K562 (cell line): ENCODE results near the gene EIF3I. TPM values are rescaled to one million over a fixed set of nuclear protein-coding genes. Genes with fewer than 3 reads are reported as not detected.
A peak's percentile ranks its signal among the peaks of the same experiment; 100 is the strongest.

Experiments
- CHCHD3 ChIP-seq: fragments of 250-450 bp; sonication (Bioruptor Pico); IDR thresholded peaks from 2 replicates; pipeline ENCODE4 v2.1.2; 2022; ENCODE audit warnings: mild to moderate bottlenecking
- CLOCK ChIP-seq: fragments of 250-450 bp; sonication (Bioruptor Pico); IDR thresholded peaks from 2 replicates; pipeline ENCODE4 v1.4.0; 2020; ENCODE audit warnings: mild to moderate bottlenecking, moderate library complexity, borderline replicate concordance
- EP300 ChIP-seq: IDR thresholded peaks from 2 replicates; pipeline ENCODE4 v1.6.1; 2012; ENCODE audit warnings: low read length, improper control_type of control experiment
- KLF6 ChIP-seq: fragments of 250-450 bp; sonication (Bioruptor Pico); IDR thresholded peaks from 2 replicates; pipeline ENCODE4 v1.4.0; 2020; ENCODE audit warnings: mild to moderate bottlenecking, moderate library complexity, borderline replicate concordance
- MCM3 ChIP-seq: fragments of 450-650 bp; IDR thresholded peaks from 2 replicates; pipeline ENCODE4 v1.6.1; 2016
- SMC3 ChIP-seq: conservative IDR thresholded peaks from 2 replicates; pipeline ENCODE4 v1.6.1; 2011; ENCODE audit warnings: low read depth, low read length, improper control_type of control experiment; ENCODE audit not compliant: insufficient read depth
- ZC3H8 ChIP-seq: fragments of 450-650 bp; IDR thresholded peaks from 2 replicates; pipeline ENCODE4 v1.6.1; 2017
- ZNF212 ChIP-seq: fragments of 450-650 bp; formaldehyde crosslinking; IDR thresholded peaks from 2 replicates; pipeline ENCODE4 v1.4.0; 2020; ENCODE audit warnings: mild to moderate bottlenecking
- ZNF274 ChIP-seq: IDR thresholded peaks from 2 replicates; pipeline ENCODE4 v1.6.1; 2011; ENCODE audit warnings: low read depth, mild to moderate bottlenecking, low read length, moderate library complexity, borderline replicate concordance
- ZNF316 ChIP-seq: fragments of 450-650 bp; IDR thresholded peaks from 2 replicates; pipeline ENCODE4 v1.6.1; 2016
- polyA plus RNA-seq, 8 experiments: library from polyadenylated mRNA; depleted of rRNA in 4 of 8; stranded (reverse) in 5 of 8; unstranded in 3 of 8; fragments of >200 nt; fragmentation: Nextera tagmentation in 2 of 8; fragmentation: Illumina TruSeq in 1 of 8; extraction: Ambion mirVana in 2 of 8; extraction: Trizol in 1 of 8; gene quantifications; 2 replicates each; pipeline versions ENCODE4 v1.2.1 to v1.2.3, GENCODE V29; 2011 to 2014; ENCODE audit warnings: inconsistent platforms in 1 of 8, missing spikeins in 1 of 8
- total RNA-seq, 7 experiments: library from RNA; depleted of rRNA in 6 of 7; stranded (reverse); fragments of >200 nt in 6 of 7; fragmentation: Illumina TruSeq in 2 of 7; extraction: Trizol in 2 of 7; gene quantifications; 2 replicates each; pipeline versions ENCODE4 v1.2.1 to v1.2.3, GENCODE V29; 2011 to 2021; ENCODE audit warnings: low replicate concordance in 1 of 7
- TF ChIP-seq, protein P1 (sequence below): fragments of 200-600 bp; sonication (generic); IDR thresholded peaks from one replicate; pipeline ENCODE4 v1.6.1; 2012; ENCODE audit warnings: mild to moderate bottlenecking, low read depth, low read length, inconsistent platforms
- TF ChIP-seq, protein P2 (sequence below): fragments of 250-450 bp; sonication (Bioruptor Pico); IDR thresholded peaks from 2 replicates; pipeline ENCODE4 v1.5.0; 2020; ENCODE audit warnings: mild to moderate bottlenecking, borderline replicate concordance

EIF3I gene
- total and polyA plus RNA-seq, 9 of the 15 experiments (the other 6 are each of a cell fraction or from before 2014, with no cell fraction given): 414 to 1,526 (median 635) TPM

DNA sequence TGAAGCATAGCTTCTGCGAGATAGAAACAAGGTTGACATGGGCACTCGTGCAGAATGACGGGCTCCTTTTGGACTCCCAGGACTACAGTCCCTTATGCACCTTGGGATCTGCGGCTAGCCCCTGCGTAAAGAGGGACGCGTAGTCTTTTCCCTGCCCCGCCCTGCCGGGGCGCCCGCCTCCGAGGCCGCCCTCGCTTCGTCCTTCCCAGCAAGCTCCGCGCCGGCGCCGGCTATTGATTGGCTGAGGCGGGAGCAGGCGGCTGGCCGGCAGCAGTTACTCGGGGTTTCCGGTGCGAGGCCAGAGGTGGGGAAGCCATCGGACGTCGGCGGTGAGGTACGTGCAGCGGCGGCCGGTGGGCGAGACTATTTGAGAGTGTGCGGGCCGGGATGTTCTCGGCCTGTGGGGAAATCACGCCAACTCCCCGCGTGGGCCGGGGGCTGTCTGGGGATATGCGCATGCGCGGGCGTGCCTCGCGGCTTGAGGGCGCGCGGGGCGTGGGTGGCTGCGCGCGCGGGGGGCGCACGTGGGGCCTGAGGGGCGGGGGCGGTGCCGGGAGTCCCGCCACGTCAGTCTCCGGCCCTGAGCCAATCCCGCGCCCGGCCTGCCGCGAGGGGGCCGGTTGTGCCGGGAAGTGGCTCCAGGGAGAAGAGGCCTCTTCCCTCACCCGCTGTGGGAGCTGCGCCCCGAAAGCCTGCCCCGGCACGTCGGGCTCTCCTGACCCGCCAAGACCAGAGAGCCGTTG is 42.6 kb upstream of the EIF3I start, which contains the start of gene TXLNA (continued):
- TF ChIP-seq KLF6 (CRISPR knock-in tag) (peak; percentile 53; the same call in 1 of the 2 replicates), ZNF212 (CRISPR knock-in tag) (no peak), CHCHD3 (CRISPR knock-in tag) (no peak), CLOCK (no peak), MCM3 (no peak), EP300 (no peak), SMC3 (0 out of 2 replicates have a peak, but pooled peaks have one; percentile 6), ZC3H8 (no peak), ZNF274 (no peak), ZNF316 (no peak)
- TF ChIP-seq, protein P1, sequence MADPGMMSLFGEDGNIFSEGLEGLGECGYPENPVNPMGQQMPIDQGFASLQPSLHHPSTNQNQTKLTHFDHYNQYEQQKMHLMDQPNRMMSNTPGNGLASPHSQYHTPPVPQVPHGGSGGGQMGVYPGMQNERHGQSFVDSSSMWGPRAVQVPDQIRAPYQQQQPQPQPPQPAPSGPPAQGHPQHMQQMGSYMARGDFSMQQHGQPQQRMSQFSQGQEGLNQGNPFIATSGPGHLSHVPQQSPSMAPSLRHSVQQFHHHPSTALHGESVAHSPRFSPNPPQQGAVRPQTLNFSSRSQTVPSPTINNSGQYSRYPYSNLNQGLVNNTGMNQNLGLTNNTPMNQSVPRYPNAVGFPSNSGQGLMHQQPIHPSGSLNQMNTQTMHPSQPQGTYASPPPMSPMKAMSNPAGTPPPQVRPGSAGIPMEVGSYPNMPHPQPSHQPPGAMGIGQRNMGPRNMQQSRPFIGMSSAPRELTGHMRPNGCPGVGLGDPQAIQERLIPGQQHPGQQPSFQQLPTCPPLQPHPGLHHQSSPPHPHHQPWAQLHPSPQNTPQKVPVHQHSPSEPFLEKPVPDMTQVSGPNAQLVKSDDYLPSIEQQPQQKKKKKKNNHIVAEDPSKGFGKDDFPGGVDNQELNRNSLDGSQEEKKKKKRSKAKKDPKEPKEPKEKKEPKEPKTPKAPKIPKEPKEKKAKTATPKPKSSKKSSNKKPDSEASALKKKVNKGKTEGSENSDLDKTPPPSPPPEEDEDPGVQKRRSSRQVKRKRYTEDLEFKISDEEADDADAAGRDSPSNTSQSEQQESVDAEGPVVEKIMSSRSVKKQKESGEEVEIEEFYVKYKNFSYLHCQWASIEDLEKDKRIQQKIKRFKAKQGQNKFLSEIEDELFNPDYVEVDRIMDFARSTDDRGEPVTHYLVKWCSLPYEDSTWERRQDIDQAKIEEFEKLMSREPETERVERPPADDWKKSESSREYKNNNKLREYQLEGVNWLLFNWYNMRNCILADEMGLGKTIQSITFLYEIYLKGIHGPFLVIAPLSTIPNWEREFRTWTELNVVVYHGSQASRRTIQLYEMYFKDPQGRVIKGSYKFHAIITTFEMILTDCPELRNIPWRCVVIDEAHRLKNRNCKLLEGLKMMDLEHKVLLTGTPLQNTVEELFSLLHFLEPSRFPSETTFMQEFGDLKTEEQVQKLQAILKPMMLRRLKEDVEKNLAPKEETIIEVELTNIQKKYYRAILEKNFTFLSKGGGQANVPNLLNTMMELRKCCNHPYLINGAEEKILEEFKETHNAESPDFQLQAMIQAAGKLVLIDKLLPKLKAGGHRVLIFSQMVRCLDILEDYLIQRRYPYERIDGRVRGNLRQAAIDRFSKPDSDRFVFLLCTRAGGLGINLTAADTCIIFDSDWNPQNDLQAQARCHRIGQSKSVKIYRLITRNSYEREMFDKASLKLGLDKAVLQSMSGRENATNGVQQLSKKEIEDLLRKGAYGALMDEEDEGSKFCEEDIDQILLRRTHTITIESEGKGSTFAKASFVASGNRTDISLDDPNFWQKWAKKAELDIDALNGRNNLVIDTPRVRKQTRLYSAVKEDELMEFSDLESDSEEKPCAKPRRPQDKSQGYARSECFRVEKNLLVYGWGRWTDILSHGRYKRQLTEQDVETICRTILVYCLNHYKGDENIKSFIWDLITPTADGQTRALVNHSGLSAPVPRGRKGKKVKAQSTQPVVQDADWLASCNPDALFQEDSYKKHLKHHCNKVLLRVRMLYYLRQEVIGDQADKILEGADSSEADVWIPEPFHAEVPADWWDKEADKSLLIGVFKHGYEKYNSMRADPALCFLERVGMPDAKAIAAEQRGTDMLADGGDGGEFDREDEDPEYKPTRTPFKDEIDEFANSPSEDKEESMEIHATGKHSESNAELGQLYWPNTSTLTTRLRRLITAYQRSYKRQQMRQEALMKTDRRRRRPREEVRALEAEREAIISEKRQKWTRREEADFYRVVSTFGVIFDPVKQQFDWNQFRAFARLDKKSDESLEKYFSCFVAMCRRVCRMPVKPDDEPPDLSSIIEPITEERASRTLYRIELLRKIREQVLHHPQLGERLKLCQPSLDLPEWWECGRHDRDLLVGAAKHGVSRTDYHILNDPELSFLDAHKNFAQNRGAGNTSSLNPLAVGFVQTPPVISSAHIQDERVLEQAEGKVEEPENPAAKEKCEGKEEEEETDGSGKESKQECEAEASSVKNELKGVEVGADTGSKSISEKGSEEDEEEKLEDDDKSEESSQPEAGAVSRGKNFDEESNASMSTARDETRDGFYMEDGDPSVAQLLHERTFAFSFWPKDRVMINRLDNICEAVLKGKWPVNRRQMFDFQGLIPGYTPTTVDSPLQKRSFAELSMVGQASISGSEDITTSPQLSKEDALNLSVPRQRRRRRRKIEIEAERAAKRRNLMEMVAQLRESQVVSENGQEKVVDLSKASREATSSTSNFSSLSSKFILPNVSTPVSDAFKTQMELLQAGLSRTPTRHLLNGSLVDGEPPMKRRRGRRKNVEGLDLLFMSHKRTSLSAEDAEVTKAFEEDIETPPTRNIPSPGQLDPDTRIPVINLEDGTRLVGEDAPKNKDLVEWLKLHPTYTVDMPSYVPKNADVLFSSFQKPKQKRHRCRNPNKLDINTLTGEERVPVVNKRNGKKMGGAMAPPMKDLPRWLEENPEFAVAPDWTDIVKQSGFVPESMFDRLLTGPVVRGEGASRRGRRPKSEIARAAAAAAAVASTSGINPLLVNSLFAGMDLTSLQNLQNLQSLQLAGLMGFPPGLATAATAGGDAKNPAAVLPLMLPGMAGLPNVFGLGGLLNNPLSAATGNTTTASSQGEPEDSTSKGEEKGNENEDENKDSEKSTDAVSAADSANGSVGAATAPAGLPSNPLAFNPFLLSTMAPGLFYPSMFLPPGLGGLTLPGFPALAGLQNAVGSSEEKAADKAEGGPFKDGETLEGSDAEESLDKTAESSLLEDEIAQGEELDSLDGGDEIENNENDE: no peak
- TF ChIP-seq, protein P2, sequence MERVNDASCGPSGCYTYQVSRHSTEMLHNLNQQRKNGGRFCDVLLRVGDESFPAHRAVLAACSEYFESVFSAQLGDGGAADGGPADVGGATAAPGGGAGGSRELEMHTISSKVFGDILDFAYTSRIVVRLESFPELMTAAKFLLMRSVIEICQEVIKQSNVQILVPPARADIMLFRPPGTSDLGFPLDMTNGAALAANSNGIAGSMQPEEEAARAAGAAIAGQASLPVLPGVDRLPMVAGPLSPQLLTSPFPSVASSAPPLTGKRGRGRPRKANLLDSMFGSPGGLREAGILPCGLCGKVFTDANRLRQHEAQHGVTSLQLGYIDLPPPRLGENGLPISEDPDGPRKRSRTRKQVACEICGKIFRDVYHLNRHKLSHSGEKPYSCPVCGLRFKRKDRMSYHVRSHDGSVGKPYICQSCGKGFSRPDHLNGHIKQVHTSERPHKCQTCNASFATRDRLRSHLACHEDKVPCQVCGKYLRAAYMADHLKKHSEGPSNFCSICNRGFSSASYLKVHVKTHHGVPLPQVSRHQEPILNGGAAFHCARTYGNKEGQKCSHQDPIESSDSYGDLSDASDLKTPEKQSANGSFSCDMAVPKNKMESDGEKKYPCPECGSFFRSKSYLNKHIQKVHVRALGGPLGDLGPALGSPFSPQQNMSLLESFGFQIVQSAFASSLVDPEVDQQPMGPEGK (CRISPR knock-in tag): no peak
